HepG2 (cell line): ENCODE measurements around the gene DNAJC10. TPM values are rescaled to one million over a fixed set of nuclear protein-coding genes. Genes with fewer than 3 reads are reported as not detected.
A peak's percentile ranks its signal among the peaks of the same experiment; 100 is the strongest.

Experiments
- ATAD3A ChIP-seq: sonication (generic); formaldehyde crosslinking; IDR thresholded peaks from 2 replicates; pipeline ENCODE4 v1.4.0; 2020; ENCODE audit warnings: missing genetic modification reagents
- EED ChIP-seq: sonication (generic); formaldehyde crosslinking; IDR thresholded peaks from 2 replicates; pipeline ENCODE4 v1.5.0; 2020; ENCODE audit warnings: mild to moderate bottlenecking, missing genetic modification reagents
- ERF ChIP-seq: IDR thresholded peaks from 2 replicates; pipeline ENCODE4 v1.6.1; 2018; ENCODE audit warnings: missing biosample characterization, missing genetic modification reagents
- FOXC1 ChIP-seq: sonication (generic); formaldehyde crosslinking; IDR thresholded peaks from 2 replicates; pipeline ENCODE4 v1.8.0; 2022; ENCODE audit warnings: mild to moderate bottlenecking, missing genetic modification reagents, borderline replicate concordance
- RFXAP ChIP-seq: sonication (generic); formaldehyde crosslinking; IDR thresholded peaks from 2 replicates; pipeline ENCODE4 v1.4.0; 2020; ENCODE audit warnings: missing genetic modification reagents, borderline replicate concordance
- SMARCC2 ChIP-seq: fragments of 450-650 bp; IDR thresholded peaks from 2 replicates; pipeline ENCODE4 v1.6.1; 2017; ENCODE audit warnings: antibody characterized with exemption, mild to moderate bottlenecking
- STAT5B ChIP-seq: sonication (generic); formaldehyde crosslinking; IDR thresholded peaks from 2 replicates; pipeline ENCODE4 v1.4.0; 2020; ENCODE audit warnings: missing genetic modification reagents
- THAP11 ChIP-seq: IDR thresholded peaks from 2 replicates; pipeline ENCODE4 v1.6.1; 2016; ENCODE audit warnings: missing biosample characterization, missing genetic modification reagents
- ZFP1 ChIP-seq: IDR thresholded peaks from 2 replicates; pipeline ENCODE4 v1.6.1; 2016
- ZKSCAN5 ChIP-seq: sonication (generic); formaldehyde crosslinking; IDR thresholded peaks from 2 replicates; pipeline ENCODE4 v1.5.1; 2020; ENCODE audit warnings: mild to moderate bottlenecking, missing genetic modification reagents
- ZNF138 ChIP-seq: sonication (generic); formaldehyde crosslinking; IDR thresholded peaks from 2 replicates; pipeline ENCODE4 v1.5.0; 2020; ENCODE audit warnings: mild to moderate bottlenecking, low read depth, missing genetic modification reagents
- ZNF224 ChIP-seq: sonication (generic); formaldehyde crosslinking; IDR thresholded peaks from 2 replicates; pipeline ENCODE4 v1.5.0; 2020; ENCODE audit warnings: mild to moderate bottlenecking, missing genetic modification reagents
- polyA plus RNA-seq, 8 experiments: library from polyadenylated mRNA; depleted of rRNA in 3 of 8; stranded (reverse) in 7 of 8; unstranded in 1 of 8; fragments of >200 nt; fragmentation: Illumina TruSeq in 4 of 8; extraction: Trizol in 4 of 8; gene quantifications; 2 replicates each; pipeline versions ENCODE4 v1.2.1 to v1.2.3, GENCODE V29; 2011 to 2016; ENCODE audit warnings: low read depth in 4 of 8, missing spikeins in 1 of 8, mixed read lengths in 1 of 8; ENCODE audit not compliant: insufficient read depth in 1 of 8
- total RNA-seq, 5 experiments: library from RNA; depleted of rRNA; stranded (reverse); fragments of >200 nt; fragmentation: Illumina TruSeq; extraction: Trizol; gene quantifications; 2 replicates each; pipeline ENCODE4 v1.2.3, GENCODE V29; 2016; ENCODE audit warnings: low read depth in 1 of 5
- TF ChIP-seq, protein P1 (sequence below): IDR thresholded peaks from 2 replicates; pipeline ENCODE4 v1.6.1; 2018; ENCODE audit warnings: missing genetic modification reagents, mild to moderate bottlenecking, missing compliant biosample characterization
- TF ChIP-seq, protein P2 (sequence below): sonication (generic); formaldehyde crosslinking; conservative IDR thresholded peaks from 2 replicates; pipeline ENCODE4 v1.4.0; 2020; ENCODE audit warnings: missing genetic modification reagents
- TF ChIP-seq, protein P3 (sequence below): sonication (generic); formaldehyde crosslinking; conservative IDR thresholded peaks from 2 replicates; pipeline ENCODE4 v1.4.0; 2020; ENCODE audit warnings: mild to moderate bottlenecking, missing genetic modification reagents, moderate library complexity
- TF ChIP-seq, protein P4 (sequence below): sonication (generic); formaldehyde crosslinking; IDR thresholded peaks from 2 replicates; pipeline ENCODE4 v1.9.0; 2021; ENCODE audit warnings: mild to moderate bottlenecking, missing genetic modification reagents
- TF ChIP-seq, protein P5 (sequence below): sonication (generic); formaldehyde crosslinking; IDR thresholded peaks from 2 replicates; pipeline ENCODE4 v1.5.0; 2020; ENCODE audit warnings: missing genetic modification reagents

DNAJC10 gene
- total and polyA plus RNA-seq, 2 of the 13 experiments (the other 11 are each of a cell fraction or from before 2014, with no cell fraction given), result 44.1 to 178 TPM

DNA sequence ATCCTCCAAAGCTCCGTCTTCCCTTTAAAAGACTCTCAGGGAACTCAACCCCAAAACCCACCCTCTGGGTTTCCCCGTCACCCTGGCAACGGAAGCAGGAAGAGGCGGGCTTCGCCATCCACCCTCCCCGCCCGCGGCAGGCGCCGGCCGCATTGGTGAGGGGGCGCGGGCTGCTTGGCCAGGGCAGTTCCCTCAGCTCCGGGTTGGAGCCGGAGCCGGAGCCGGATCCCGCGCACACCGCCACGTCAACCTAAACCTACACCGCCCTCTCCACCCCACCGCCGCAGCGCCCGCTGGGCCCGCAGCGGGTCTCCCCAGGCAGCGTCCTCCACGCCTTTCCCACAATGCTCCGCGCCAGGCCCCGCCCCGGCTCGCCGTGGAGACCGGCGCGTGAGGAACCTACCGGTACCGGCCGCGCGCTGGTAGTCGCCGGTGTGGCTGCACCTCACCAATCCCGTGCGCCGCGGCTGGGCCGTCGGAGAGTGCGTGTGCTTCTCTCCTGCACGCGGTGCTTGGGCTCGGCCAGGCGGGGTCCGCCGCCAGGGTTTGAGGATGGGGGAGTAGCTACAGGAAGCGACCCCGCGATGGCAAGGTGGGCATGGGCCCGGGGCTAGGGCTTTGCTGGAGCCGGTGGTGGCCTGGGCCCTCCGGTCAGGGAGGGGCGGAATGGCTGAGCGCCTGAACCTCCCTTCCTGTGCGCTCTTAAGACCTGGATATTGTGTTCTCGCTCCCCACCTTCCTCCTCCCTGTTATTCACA is at the start of gene DNAJC10 (continued):
- TF ChIP-seq, protein P1, sequence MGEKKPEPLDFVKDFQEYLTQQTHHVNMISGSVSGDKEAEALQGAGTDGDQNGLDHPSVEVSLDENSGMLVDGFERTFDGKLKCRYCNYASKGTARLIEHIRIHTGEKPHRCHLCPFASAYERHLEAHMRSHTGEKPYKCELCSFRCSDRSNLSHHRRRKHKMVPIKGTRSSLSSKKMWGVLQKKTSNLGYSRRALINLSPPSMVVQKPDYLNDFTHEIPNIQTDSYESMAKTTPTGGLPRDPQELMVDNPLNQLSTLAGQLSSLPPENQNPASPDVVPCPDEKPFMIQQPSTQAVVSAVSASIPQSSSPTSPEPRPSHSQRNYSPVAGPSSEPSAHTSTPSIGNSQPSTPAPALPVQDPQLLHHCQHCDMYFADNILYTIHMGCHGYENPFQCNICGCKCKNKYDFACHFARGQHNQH (CRISPR knock-in tag), result peak; percentile 81
- TF ChIP-seq, protein P2, sequence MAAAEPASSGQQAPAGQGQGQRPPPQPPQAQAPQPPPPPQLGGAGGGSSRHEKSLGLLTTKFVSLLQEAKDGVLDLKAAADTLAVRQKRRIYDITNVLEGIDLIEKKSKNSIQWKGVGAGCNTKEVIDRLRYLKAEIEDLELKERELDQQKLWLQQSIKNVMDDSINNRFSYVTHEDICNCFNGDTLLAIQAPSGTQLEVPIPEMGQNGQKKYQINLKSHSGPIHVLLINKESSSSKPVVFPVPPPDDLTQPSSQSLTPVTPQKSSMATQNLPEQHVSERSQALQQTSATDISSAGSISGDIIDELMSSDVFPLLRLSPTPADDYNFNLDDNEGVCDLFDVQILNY (CRISPR knock-in tag), result peak; percentile 65; the same call in 1 of the 2 replicates
- TF ChIP-seq, protein P3, sequence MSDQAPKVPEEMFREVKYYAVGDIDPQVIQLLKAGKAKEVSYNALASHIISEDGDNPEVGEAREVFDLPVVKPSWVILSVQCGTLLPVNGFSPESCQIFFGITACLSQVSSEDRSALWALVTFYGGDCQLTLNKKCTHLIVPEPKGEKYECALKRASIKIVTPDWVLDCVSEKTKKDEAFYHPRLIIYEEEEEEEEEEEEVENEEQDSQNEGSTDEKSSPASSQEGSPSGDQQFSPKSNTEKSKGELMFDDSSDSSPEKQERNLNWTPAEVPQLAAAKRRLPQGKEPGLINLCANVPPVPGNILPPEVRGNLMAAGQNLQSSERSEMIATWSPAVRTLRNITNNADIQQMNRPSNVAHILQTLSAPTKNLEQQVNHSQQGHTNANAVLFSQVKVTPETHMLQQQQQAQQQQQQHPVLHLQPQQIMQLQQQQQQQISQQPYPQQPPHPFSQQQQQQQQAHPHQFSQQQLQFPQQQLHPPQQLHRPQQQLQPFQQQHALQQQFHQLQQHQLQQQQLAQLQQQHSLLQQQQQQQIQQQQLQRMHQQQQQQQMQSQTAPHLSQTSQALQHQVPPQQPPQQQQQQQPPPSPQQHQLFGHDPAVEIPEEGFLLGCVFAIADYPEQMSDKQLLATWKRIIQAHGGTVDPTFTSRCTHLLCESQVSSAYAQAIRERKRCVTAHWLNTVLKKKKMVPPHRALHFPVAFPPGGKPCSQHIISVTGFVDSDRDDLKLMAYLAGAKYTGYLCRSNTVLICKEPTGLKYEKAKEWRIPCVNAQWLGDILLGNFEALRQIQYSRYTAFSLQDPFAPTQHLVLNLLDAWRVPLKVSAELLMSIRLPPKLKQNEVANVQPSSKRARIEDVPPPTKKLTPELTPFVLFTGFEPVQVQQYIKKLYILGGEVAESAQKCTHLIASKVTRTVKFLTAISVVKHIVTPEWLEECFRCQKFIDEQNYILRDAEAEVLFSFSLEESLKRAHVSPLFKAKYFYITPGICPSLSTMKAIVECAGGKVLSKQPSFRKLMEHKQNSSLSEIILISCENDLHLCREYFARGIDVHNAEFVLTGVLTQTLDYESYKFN (CRISPR knock-in tag), result peak; percentile 63
- 0 out of 2 replicates have a peak, but pooled peaks have one; percentile 44 for TF ChIP-seq STAT5B (CRISPR knock-in tag)
- no peak for TF ChIP-seq ZFP1 (CRISPR knock-in tag)
- TF ChIP-seq ATAD3A (CRISPR knock-in tag), result no peak; the same call in 1 of the 2 replicates
- peak; percentile 72 for TF ChIP-seq ERF
- peak; percentile 87 for TF ChIP-seq THAP11 (CRISPR knock-in tag)
- TF ChIP-seq, protein P4, sequence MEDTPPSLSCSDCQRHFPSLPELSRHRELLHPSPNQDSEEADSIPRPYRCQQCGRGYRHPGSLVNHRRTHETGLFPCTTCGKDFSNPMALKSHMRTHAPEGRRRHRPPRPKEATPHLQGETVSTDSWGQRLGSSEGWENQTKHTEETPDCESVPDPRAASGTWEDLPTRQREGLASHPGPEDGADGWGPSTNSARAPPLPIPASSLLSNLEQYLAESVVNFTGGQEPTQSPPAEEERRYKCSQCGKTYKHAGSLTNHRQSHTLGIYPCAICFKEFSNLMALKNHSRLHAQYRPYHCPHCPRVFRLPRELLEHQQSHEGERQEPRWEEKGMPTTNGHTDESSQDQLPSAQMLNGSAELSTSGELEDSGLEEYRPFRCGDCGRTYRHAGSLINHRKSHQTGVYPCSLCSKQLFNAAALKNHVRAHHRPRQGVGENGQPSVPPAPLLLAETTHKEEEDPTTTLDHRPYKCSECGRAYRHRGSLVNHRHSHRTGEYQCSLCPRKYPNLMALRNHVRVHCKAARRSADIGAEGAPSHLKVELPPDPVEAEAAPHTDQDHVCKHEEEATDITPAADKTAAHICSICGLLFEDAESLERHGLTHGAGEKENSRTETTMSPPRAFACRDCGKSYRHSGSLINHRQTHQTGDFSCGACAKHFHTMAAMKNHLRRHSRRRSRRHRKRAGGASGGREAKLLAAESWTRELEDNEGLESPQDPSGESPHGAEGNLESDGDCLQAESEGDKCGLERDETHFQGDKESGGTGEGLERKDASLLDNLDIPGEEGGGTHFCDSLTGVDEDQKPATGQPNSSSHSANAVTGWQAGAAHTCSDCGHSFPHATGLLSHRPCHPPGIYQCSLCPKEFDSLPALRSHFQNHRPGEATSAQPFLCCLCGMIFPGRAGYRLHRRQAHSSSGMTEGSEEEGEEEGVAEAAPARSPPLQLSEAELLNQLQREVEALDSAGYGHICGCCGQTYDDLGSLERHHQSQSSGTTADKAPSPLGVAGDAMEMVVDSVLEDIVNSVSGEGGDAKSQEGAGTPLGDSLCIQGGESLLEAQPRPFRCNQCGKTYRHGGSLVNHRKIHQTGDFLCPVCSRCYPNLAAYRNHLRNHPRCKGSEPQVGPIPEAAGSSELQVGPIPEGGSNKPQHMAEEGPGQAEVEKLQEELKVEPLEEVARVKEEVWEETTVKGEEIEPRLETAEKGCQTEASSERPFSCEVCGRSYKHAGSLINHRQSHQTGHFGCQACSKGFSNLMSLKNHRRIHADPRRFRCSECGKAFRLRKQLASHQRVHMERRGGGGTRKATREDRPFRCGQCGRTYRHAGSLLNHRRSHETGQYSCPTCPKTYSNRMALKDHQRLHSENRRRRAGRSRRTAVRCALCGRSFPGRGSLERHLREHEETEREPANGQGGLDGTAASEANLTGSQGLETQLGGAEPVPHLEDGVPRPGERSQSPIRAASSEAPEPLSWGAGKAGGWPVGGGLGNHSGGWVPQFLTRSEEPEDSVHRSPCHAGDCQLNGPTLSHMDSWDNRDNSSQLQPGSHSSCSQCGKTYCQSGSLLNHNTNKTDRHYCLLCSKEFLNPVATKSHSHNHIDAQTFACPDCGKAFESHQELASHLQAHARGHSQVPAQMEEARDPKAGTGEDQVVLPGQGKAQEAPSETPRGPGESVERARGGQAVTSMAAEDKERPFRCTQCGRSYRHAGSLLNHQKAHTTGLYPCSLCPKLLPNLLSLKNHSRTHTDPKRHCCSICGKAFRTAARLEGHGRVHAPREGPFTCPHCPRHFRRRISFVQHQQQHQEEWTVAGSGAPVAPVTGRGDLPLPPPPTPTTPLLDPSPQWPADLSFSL (CRISPR knock-in tag), result 0 out of 2 replicates have a peak, but pooled peaks have one; percentile 18
- TF ChIP-seq, protein P5, sequence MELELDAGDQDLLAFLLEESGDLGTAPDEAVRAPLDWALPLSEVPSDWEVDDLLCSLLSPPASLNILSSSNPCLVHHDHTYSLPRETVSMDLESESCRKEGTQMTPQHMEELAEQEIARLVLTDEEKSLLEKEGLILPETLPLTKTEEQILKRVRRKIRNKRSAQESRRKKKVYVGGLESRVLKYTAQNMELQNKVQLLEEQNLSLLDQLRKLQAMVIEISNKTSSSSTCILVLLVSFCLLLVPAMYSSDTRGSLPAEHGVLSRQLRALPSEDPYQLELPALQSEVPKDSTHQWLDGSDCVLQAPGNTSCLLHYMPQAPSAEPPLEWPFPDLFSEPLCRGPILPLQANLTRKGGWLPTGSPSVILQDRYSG, result peak; percentile 91
- no peak for TF ChIP-seq ZKSCAN5 (CRISPR knock-in tag)
- TF ChIP-seq ZNF224 (CRISPR knock-in tag), result peak; percentile 98
- peak; percentile 94 for TF ChIP-seq EED (CRISPR knock-in tag)
- TF ChIP-seq FOXC1, result peak; percentile 96
- no peak for TF ChIP-seq SMARCC2
- TF ChIP-seq ZNF138 (CRISPR knock-in tag), result no peak
- peak; percentile 59; the same call in 1 of the 2 replicates for TF ChIP-seq RFXAP (CRISPR knock-in tag)
